CD1c-positive myeloid dendritic cell (primary cell): Measurements from ENCODE around the gene PANK1.

ENCODE experiments used
- DNase-seq: peaks from one replicate; pipeline ENCODE4 v3.0.0-alpha.2; 2016; ENCODE audit errors: extremely low spot score

PANK1 gene

DNA sequence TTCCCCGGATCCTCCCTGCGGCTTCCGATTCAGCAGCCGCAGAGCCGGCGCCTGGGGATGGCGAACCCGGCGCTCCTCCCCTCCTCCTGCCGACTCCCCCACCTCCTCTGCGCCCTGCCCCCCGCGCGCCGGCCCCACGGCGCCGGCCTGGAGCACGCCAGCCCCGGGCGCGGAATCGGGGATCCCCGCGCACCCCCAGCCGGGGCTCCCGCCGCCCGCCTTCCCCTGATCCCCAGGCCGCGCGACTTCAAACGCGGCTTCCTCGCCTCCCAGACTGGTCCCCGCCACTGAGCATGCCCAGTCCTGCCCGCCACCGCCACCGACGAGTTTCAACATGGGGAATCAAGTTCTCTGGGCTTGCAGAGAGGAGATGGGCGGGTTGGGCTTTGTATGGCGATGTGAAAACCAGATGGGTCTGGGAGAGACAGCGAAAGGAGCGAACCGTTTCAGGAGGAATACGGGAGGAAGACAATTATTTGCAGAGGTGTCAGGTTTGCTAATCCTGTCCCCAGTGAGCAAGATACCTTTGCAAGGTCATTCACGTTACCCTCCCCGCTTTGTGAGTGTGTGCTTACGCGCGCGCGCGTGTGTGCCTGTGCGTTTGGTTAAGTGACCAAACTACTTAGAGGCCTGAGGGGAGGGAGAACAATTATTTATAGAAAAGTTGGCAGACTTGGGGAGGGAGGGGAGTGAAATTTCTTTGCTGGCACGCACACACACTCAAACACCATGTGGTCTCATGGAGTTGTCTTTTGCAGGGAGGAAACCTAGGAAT, at the start of gene PANK1:
TSS of gene PANK1 (minus strand) at position 276 of the 775 bp plus-strand sequence. CDS start 351 bp downstream, outside the sequence.
- peak; percentile 79 for DNase-seq

DNA sequence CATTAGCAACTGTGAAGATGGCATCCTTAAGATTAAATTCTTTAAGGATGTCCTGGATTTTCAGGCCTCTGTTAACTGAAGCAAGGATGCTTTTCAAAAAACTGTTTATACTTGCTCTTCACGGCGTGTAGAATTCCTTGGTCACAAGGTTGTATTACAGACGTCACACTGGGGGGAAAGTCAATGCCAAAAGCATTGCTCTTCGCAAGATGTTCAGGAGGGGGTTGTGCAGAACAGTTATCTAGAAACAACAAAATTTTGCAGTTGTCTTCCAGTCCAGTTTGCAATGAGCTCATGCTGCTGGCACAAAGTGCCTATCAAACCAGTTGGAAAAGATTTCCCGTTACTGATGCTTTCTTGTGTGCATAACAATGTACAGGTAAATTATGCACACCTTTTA, 48.1 kb upstream of the PANK1 start:
- DNase-seq: no peak

- DNase-seq: no peak
These were observed 47.4 kb upstream of the PANK1 start for GRCh38 chr10:89692416-89692815.

DNA sequence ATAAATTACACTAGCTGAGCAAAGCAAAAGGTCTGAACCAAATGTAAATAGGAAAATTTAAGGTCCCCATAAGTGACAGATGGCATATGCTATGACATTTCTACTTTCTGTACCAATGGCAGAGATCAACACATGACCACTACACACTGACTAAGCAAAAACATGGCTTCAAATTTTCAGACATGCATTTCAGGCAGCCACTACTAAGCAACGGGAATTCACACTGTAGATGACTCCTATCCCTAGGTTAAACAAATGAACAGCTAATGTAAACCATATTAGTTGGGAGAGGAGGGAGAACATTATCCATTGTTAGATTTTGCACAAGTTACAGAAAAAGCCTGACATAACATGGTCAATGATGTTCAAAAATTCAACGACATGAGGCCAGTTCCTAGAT, 45.0 kb upstream of the PANK1 start:
- DNase-seq: no peak

- DNase-seq: no peak
These were observed 40.9 kb upstream of the PANK1 start for GRCh38 chr10:89685936-89686335.

DNA sequence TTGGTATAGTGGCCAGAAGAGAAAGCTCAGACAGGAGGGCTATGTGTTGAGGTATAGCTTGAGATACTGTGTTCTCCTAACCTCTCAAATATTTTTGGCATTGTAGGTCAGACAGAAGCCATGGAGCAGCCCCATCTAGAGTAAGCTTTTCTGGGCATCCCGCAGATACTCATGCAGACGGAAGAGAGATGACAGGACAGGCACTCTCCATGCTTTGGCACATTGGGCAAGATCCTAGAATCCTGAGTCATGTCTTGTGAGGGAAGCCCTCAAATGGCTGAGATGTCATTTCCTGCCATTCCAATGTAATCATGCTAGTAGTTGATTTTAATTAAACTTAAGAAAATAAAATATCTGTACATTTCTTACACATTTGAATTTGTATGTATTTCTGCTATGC, 39.6 kb upstream of the PANK1 start:
- peak; percentile 41 for DNase-seq

GRCh38 chr10:89683883-89684282, 38.8 kb upstream of the PANK1 start:
- DNase-seq: no peak

GRCh38 chr10:89679986-89680385, 34.9 kb upstream of the PANK1 start:
- no peak for DNase-seq

DNA sequence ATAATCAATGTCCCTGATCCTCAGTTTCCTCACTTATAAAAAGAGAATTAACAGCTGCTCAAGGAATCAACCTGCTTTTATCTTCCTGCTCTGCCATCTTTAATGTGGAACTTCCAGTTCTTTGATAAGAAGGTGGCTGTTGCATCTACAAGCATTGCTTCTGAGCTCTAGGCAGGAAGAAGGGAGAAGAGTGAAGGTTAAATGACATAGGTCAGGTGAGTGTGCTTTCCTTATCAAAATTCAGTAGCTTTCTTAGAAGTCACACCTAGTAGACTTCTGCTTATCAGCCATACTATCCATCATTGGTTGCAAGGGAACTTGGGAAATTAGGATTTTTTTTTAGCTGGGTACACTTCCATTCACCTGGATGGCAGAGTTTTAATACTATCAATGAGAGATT, 32.3 kb upstream of the PANK1 start:
- no peak for DNase-seq

GRCh38 chr10:89670926-89671325, 25.9 kb upstream of the PANK1 start:
- DNase-seq: no peak

GRCh38 chr10:89669985-89670384, 24.9 kb upstream of the PANK1 start:
- no peak for DNase-seq

GRCh38 chr10:89668386-89669071, 23.5 kb upstream of the PANK1 start:
- DNase-seq: peak; percentile 20

- DNase-seq: no peak
These were observed 21.1 kb upstream of the PANK1 start for GRCh38 chr10:89666138-89666537.

DNA sequence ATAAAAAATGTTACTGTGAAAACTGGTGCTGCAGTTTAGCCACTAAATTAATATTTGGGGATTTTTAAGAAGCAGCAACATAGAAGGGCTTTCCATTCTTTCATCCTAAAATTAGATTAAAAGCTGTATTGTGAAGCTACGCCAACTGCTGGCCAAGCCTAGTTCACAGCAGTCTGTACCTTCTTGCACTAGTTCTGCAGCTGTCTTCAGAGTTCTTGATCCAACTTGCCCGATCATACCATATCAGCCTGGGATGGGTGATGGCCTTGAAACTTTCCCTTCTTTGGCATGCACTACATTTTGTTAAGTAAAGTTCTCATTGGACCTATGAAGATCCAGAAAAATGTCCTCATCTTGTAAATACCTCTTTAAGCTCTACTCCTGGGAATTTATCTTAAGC, 20.3 kb upstream of the PANK1 start:
- DNase-seq: no peak

GRCh38 chr10:89664203-89664602, 19.2 kb upstream of the PANK1 start:
- DNase-seq: no peak

DNA sequence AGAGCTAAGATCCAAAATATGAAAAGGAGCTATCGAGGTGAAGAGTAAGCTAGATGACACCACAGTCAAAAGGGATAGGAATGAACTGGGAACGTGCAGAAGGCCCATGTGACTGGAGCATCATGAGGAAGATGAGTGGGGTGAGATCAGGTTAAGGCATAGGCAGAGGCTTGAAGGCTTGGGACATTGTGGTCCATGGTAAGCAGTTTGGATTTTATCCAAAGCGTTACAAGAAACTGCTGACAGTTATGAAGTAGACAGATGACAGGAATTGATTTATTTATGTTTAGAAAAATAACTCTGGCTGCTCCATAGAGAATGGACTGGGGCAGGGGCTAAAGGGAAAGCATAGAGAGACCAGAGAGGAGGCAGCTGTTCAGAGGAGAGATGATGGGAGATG, 18.1 kb upstream of the PANK1 start:
- DNase-seq: no peak

DNA sequence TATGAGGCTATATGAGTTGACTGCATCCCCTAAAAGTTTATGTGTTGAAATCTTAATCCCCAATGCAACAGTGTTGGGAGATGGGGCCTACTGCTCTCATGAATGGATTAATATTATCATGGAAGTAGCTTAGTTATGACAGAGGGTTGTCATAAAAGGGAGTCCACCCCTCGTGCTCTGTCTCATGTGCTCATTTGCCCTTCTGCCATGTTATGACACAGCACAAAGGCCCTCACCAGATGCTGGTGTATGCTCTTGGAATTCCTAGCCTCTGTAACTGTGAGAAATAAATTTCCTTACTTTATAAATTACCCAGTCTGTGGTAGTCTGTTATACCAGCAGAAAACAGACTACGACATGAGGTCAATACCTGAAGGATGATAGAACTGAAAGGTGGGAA, 17.6 kb upstream of the PANK1 start:
- DNase-seq: no peak

GRCh38 chr10:89659143-89660131, 14.4 kb upstream of the PANK1 start:
- DNase-seq: no peak

- no peak for DNase-seq
These were observed 12.3 kb upstream of the PANK1 start for GRCh38 chr10:89657302-89657701.

- DNase-seq: no peak
These were observed 10.7 kb upstream of the PANK1 start for GRCh38 chr10:89655722-89656121.

DNA sequence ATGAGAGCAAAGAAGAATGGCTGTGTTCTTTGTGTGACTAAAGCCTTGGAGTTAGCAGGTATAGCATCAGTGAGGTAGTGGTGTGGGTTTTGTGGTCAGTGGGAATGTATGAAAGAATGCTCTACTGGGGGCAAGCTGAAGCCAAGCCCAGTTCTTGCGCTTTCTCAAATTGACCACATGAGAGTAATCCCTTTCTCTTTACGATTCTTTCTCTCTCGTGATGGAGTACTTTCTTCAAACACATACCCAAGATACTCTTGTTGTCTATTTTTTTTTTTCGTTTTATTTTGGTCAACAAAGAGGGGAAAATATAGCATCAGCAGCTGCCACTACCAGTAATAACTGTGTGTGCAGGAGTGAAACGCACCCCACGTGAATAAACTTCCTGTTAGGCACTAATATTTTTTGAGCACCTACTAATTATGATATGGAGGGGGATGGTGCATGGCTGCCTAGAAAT, 8.4 kb upstream of the PANK1 start:
- no peak for DNase-seq

DNA sequence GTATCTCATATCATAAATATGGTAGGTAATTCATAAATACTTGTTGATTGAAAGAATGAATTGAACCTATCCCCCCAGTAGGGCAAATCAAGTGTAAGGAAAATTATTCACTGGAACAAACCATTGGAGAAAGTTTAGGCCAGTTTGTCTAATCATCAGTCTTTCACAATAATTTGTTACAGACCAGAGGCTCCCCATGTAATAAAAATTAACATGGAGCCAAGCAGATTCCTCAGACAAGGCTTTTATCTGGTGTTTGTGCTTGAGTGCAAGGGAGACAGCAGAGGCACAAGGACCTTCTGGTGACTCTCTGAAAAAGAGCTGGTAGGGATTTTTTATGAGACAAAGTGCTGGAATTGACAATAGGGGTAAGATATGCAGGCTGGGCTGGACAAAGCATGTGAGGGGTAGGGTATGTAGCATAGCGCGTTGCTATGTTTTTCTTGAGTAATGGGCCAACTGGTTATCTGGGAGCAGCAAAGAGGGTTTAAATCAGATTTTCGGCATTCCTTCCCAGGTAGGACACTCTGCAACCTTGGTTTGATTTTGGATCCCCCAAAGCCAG, 7.8 kb upstream of the PANK1 start:
- DNase-seq: no peak
